ENCODE data around the gene TGFB1. TPM values are rescaled to one million over a fixed set of nuclear protein-coding genes. Genes with fewer than 3 reads are reported as not detected.

Gene TGFB1
- total and polyA plus RNA-seq, 9 of the 15 experiments (the other 6 are each of a cell fraction or from before 2014, with no cell fraction given), result 0.24 to 159 (median 17.2) TPM

GRCh38 chr19:41323430-41324125 is 30.1 kb downstream of the TGFB1 start (continued):
- TF ChIP-seq, protein P1, sequence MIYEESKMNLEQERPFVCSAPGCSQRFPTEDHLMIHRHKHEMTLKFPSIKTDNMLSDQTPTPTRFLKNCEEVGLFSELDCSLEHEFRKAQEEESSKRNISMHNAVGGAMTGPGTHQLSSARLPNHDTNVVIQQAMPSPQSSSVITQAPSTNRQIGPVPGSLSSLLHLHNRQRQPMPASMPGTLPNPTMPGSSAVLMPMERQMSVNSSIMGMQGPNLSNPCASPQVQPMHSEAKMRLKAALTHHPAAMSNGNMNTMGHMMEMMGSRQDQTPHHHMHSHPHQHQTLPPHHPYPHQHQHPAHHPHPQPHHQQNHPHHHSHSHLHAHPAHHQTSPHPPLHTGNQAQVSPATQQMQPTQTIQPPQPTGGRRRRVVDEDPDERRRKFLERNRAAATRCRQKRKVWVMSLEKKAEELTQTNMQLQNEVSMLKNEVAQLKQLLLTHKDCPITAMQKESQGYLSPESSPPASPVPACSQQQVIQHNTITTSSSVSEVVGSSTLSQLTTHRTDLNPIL (CRISPR knock-in tag; IDR thresholded peaks at IDR 0.05), result no peak
- TF ChIP-seq HNRNPH1 (optimal IDR thresholded peaks at IDR 0.05; ENCODE audit: low read depth, low read length) (no peak), KAT2B (IDR thresholded peaks at IDR 0.05; ENCODE audit: low read depth, low read length) (no peak), NR4A1 (CRISPR knock-in tag; IDR thresholded peaks at IDR 0.05) (peak; percentile 15; the same call in 1 of the 2 replicates), NR4A1 (tag; IDR thresholded peaks at IDR 0.05) (no peak), RUNX1 (IDR thresholded peaks at IDR 0.05; ENCODE audit: low read depth) (no peak), KHSRP (IDR thresholded peaks at IDR 0.05) (no peak), HDAC8 (tag; IDR thresholded peaks at IDR 0.05) (no peak), NFE2 (IDR thresholded peaks at IDR 0.05; ENCODE audit: low read depth) (peak; percentile 94), GABPB2 (CRISPR knock-in tag; conservative IDR thresholded peaks at IDR 0.05) (no peak), ZNF280B (CRISPR knock-in tag; IDR thresholded peaks at IDR 0.05) (no peak), NELFE (IDR thresholded peaks at IDR 0.05; ENCODE audit: insufficient read depth, insufficient read length) (no peak), PCBP2 (IDR thresholded peaks at IDR 0.05; ENCODE audit: low read depth, low read length, poor library complexity, severe bottlenecking) (no peak), TAF7 (tag; IDR thresholded peaks at IDR 0.05) (no peak), ZNF311 (CRISPR knock-in tag; IDR thresholded peaks at IDR 0.05) (peak; percentile 56; the same call in 1 of the 2 replicates), MAFF (IDR thresholded peaks at IDR 0.05; ENCODE audit: low read length) (peak; percentile 47), SMAD1 (IDR thresholded peaks at IDR 0.05; ENCODE audit: low read depth, low read length, partially characterized antibody) (peak; percentile 80), RBM15 (IDR thresholded peaks at IDR 0.05; ENCODE audit: insufficient read depth, low read length) (no peak)
- TF ChIP-seq, protein P2, sequence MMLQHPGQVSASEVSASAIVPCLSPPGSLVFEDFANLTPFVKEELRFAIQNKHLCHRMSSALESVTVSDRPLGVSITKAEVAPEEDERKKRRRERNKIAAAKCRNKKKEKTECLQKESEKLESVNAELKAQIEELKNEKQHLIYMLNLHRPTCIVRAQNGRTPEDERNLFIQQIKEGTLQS (IDR thresholded peaks at IDR 0.05), result peak; percentile 95
- TF ChIP-seq, protein P2 (CRISPR knock-in tag; conservative IDR thresholded peaks at IDR 0.05), result no peak; the same call in 1 of the 2 replicates
- TF ChIP-seq, protein P3, sequence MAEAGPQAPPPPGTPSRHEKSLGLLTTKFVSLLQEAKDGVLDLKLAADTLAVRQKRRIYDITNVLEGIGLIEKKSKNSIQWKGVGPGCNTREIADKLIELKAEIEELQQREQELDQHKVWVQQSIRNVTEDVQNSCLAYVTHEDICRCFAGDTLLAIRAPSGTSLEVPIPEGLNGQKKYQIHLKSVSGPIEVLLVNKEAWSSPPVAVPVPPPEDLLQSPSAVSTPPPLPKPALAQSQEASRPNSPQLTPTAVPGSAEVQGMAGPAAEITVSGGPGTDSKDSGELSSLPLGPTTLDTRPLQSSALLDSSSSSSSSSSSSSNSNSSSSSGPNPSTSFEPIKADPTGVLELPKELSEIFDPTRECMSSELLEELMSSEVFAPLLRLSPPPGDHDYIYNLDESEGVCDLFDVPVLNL (CRISPR knock-in tag; IDR thresholded peaks at IDR 0.05; ENCODE audit: low read depth), result no peak
- TF ChIP-seq, protein P4, sequence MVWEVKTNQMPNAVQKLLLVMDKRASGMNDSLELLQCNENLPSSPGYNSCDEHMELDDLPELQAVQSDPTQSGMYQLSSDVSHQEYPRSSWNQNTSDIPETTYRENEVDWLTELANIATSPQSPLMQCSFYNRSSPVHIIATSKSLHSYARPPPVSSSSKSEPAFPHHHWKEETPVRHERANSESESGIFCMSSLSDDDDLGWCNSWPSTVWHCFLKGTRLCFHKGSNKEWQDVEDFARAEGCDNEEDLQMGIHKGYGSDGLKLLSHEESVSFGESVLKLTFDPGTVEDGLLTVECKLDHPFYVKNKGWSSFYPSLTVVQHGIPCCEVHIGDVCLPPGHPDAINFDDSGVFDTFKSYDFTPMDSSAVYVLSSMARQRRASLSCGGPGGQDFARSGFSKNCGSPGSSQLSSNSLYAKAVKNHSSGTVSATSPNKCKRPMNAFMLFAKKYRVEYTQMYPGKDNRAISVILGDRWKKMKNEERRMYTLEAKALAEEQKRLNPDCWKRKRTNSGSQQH (CRISPR knock-in tag; IDR thresholded peaks at IDR 0.05), result no peak
